OCI-M2 (cell line): Measurements from ENCODE around the gene CRACDL.

Experiments
- DNase-seq: peaks from one replicate; lab custom pipeline; 2025; ENCODE audit not compliant: unreplicated experiment; lab: John Stamatoyannopoulos, UW

Gene CRACDL

GRCh38 chr2:98866033-98866432 lies 70.0 kb downstream of the CRACDL start:
- DNase-seq = no peak

- no peak for DNase-seq
Measured at GRCh38 chr2:98861601-98862000, 74.4 kb downstream of the CRACDL start.

GRCh38 chr2:98859323-98859722 lies 76.7 kb downstream of the CRACDL start:
- DNase-seq = no peak

- DNase-seq = no peak
Measured at GRCh38 chr2:98857001-98857400, 79.0 kb downstream of the CRACDL start.

- DNase-seq = no peak
Measured at GRCh38 chr2:98854682-98855081, 81.3 kb downstream of the CRACDL start.

- no peak for DNase-seq
Measured at GRCh38 chr2:98852932-98853331, 83.1 kb downstream of the CRACDL start.

- DNase-seq = no peak
Measured at GRCh38 chr2:98850074-98850473, 86.0 kb downstream of the CRACDL start.

- no peak for DNase-seq
Measured at GRCh38 chr2:98849113-98849512, 86.9 kb downstream of the CRACDL start.

GRCh38 chr2:98847853-98848252 lies 88.2 kb downstream of the CRACDL start:
- DNase-seq = no peak

GRCh38 chr2:98846041-98846440 lies 90.0 kb downstream of the CRACDL start:
- DNase-seq = no peak

GRCh38 chr2:98842136-98842535 lies 93.9 kb downstream of the CRACDL start:
- DNase-seq = no peak

- DNase-seq = no peak
Measured at GRCh38 chr2:98839292-98839691, 96.7 kb downstream of the CRACDL start.

GRCh38 chr2:98835831-98836385 lies 100.1 kb downstream of the CRACDL start:
- no peak for DNase-seq

GRCh38 chr2:98833917-98834263 lies 102.1 kb downstream of the CRACDL start:
- no peak for DNase-seq

GRCh38 chr2:98833172-98833916 lies 102.7 kb downstream of the CRACDL start:
- DNase-seq = no peak

GRCh38 chr2:98832172-98832571 lies 103.9 kb downstream of the CRACDL start:
- no peak for DNase-seq

GRCh38 chr2:98830571-98831145 lies 105.4 kb downstream of the CRACDL start:
- no peak for DNase-seq

GRCh38 chr2:98829581-98830270 lies 106.3 kb downstream of the CRACDL start:
- DNase-seq = no peak

GRCh38 chr2:98828793-98829371 lies 107.1 kb downstream of the CRACDL start:
- DNase-seq = no peak

GRCh38 chr2:98828369-98828744 lies 107.7 kb downstream of the CRACDL start:
- DNase-seq = no peak

GRCh38 chr2:98827625-98828368 lies 108.2 kb downstream of the CRACDL start:
- DNase-seq = no peak
